ENCODE results near the gene PUSL1. TPM values are rescaled to one million over a fixed set of nuclear protein-coding genes. Genes with fewer than 3 reads are reported as not detected.
"Not testable (repeated sequence)": the region's sequence is repeated elsewhere in the genome, so short reads cannot be mapped to it uniquely, and the experiment has no call there.

PUSL1 gene
- total and polyA plus RNA-seq, 2 donors from 2014 or later = 12.6 to 13.9 TPM

- peaks cover 0 to 15% (median 11%) of the 10 kb centered on the region in 3 donors for H3K36me3 ChIP-seq (ENCODE audit: control insufficient read depth in 2 of 3, insufficient read depth in 3 of 3, low read length in 3 of 3)
- FAIRE-seq (no peak), DNase-seq (no peak)
- H3K27me3 ChIP-seq (ENCODE audit: control insufficient read depth, insufficient read depth, low read length) = no peaks in the 10 kb centered on the region
- intact Hi-C loops (cut with DNase I) = no loop called here
- H3K4me1 ChIP-seq (ENCODE audit: control insufficient read depth in 2 of 3, insufficient read depth in 2 of 3, low read depth in 1 of 3, low read length in 3 of 3) = peaks cover 0 to 6% (median 0%) of the 10 kb centered on the region in 3 donors
- H3K4me3 ChIP-seq (ENCODE audit: low read length in 3 of 3) = no peak overlapping the region
- H3K27ac ChIP-seq (ENCODE audit: low read depth in 2 of 2, low read length in 2 of 2) = no peak overlapping the region
- no peaks in the 10 kb centered on the region for H3K9me3 ChIP-seq (ENCODE audit: control insufficient read depth in 2 of 3, insufficient read depth in 1 of 3, low read length in 3 of 3)
- TF ChIP-seq, protein P1, sequence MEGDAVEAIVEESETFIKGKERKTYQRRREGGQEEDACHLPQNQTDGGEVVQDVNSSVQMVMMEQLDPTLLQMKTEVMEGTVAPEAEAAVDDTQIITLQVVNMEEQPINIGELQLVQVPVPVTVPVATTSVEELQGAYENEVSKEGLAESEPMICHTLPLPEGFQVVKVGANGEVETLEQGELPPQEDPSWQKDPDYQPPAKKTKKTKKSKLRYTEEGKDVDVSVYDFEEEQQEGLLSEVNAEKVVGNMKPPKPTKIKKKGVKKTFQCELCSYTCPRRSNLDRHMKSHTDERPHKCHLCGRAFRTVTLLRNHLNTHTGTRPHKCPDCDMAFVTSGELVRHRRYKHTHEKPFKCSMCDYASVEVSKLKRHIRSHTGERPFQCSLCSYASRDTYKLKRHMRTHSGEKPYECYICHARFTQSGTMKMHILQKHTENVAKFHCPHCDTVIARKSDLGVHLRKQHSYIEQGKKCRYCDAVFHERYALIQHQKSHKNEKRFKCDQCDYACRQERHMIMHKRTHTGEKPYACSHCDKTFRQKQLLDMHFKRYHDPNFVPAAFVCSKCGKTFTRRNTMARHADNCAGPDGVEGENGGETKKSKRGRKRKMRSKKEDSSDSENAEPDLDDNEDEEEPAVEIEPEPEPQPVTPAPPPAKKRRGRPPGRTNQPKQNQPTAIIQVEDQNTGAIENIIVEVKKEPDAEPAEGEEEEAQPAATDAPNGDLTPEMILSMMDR (IDR thresholded peaks at IDR 0.05; ENCODE audit: borderline replicate concordance, extremely low read depth, insufficient read depth) = no peak
- no peak overlapping the region for H3K9ac ChIP-seq (ENCODE audit: low read length in 3 of 3)
Observed at GRCh38 chr1:1314237-1314586, 5.8 kb downstream of the PUSL1 start.

DNA sequence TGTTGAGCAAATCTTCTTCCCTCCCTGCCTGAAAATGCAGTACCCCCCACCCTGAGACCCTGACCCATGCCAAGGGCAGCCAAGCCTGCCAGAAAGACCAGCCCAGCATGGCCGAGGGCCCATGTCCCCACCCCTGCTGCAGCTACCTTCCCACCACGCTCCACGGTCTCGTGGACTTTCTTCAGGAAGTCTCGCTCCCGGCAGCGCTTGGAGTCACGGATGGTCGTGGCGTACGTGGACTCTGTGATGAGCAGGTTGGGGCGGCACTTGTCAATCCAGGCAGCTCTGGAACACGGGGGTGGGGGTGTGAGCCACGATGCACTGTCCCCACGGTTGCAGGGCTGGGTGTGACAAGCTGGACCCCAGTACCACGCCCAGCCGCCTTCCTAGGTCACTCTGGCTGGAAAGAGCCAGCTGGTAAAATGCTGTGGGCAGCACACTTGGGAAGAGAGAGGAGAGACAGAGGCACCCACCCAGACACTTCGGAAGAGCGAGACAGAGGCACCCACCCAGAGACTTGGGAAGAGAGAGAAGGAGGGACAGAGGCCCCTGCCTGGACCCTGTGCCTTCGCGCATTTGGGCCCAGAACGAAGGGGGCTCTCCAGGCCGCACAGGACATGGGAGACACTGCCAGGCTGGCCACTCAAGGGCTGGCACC lies 6.4 kb downstream of the PUSL1 start:
- Histone ChIP-seq H3K27me3 (ENCODE audit: control insufficient read depth, insufficient read depth, low read length) (no peaks in the 10 kb centered on the region), H3K9me3 (ENCODE audit: control insufficient read depth in 2 of 3, insufficient read depth in 1 of 3, low read length in 3 of 3) (no peaks in the 10 kb centered on the region), H3K9ac (ENCODE audit: low read length in 3 of 3) (no peak overlapping the region), H3K36me3 (ENCODE audit: control insufficient read depth in 2 of 3, insufficient read depth in 3 of 3, low read length in 3 of 3) (peaks cover 0 to 15% (median 11%) of the 10 kb centered on the region in 3 donors), H3K4me1 (ENCODE audit: control insufficient read depth in 2 of 3, insufficient read depth in 2 of 3, low read depth in 1 of 3, low read length in 3 of 3) (no peaks in the 10 kb centered on the region), H3K4me3 (ENCODE audit: low read length in 3 of 3) (no peak overlapping the region), H3K27ac (ENCODE audit: low read depth in 2 of 2, low read length in 2 of 2) (no peak overlapping the region)
- intact Hi-C loops (cut with DNase I) = no loop called here
- no peak for FAIRE-seq
- no peak for DNase-seq
- TF ChIP-seq, protein P1 (IDR thresholded peaks at IDR 0.05; ENCODE audit: borderline replicate concordance, extremely low read depth, insufficient read depth) = no peak

GRCh38 chr1:1315435-1315954 lies 7.1 kb downstream of the PUSL1 start:
- no peaks in the 10 kb centered on the region for H3K27me3 ChIP-seq (ENCODE audit: control insufficient read depth, insufficient read depth, low read length)
- no peak for FAIRE-seq
- H3K4me3 ChIP-seq (ENCODE audit: low read length in 3 of 3) = no peak overlapping the region
- H3K9ac ChIP-seq (ENCODE audit: low read length in 3 of 3) = no peak overlapping the region
- peak in 3 of 5 donors; percentile 40 to 76 (median 52) for DNase-seq
- no peak overlapping the region for H3K27ac ChIP-seq (ENCODE audit: low read depth in 2 of 2, low read length in 2 of 2)
- H3K36me3 ChIP-seq (ENCODE audit: control insufficient read depth in 2 of 3, insufficient read depth in 3 of 3, low read length in 3 of 3) = peaks cover 0 to 15% (median 11%) of the 10 kb centered on the region in 3 donors
- H3K4me1 ChIP-seq (ENCODE audit: control insufficient read depth in 2 of 3, insufficient read depth in 2 of 3, low read depth in 1 of 3, low read length in 3 of 3) = no peaks in the 10 kb centered on the region
- H3K9me3 ChIP-seq (ENCODE audit: control insufficient read depth in 2 of 3, insufficient read depth in 1 of 3, low read length in 3 of 3) = no peaks in the 10 kb centered on the region
- TF ChIP-seq, protein P1 (IDR thresholded peaks at IDR 0.05; ENCODE audit: borderline replicate concordance, extremely low read depth, insufficient read depth) = no peak
- intact Hi-C loops (cut with DNase I) = no loop called here

DNA sequence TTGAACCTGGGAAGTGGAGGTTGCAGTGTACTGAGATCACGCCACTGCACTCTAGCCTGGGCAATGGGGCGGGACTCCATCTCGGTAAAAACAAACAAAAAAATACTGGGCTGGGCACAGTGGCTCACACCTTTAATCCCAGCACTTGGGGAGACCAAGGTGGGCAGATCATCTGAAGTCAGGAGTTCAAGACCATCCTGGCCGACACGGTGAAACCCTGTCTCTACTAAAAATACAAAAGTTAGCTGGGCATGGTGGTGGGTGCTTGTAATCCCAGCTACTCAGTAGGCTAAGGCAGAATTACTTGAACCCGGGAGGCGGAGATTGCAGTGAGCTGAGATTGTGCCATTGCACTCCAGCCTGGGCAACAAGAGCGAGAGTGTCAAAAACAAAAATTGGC lies 7.8 kb downstream of the PUSL1 start:
- peaks cover 0 to 13% (median 11%) of the 10 kb centered on the region in 3 donors for H3K36me3 ChIP-seq (ENCODE audit: control insufficient read depth in 2 of 3, insufficient read depth in 3 of 3, low read length in 3 of 3)
- not testable (repeated sequence) for FAIRE-seq, DNase-seq

More for the DNA sequence above, 7.8 kb downstream of the PUSL1 start:
- H3K4me3 ChIP-seq (ENCODE audit: low read length in 3 of 3); H3K9ac ChIP-seq (ENCODE audit: low read length in 3 of 3); H3K4me1 ChIP-seq (ENCODE audit: control insufficient read depth in 2 of 3, insufficient read depth in 2 of 3, low read depth in 1 of 3, low read length in 3 of 3); H3K9me3 ChIP-seq (ENCODE audit: control insufficient read depth in 2 of 3, insufficient read depth in 1 of 3, low read length in 3 of 3); H3K27me3 ChIP-seq (ENCODE audit: control insufficient read depth, insufficient read depth, low read length); intact Hi-C loops (cut with DNase I); H3K27ac ChIP-seq (ENCODE audit: low read depth in 2 of 2, low read length in 2 of 2): not testable (repeated sequence)

All from kidney (tissue), 14 donors.